Hepatic stellate cell (primary cell): ENCODE data around the gene CCBE1.
"Not testable (repeated sequence)": the region's sequence is repeated elsewhere in the genome, so short reads cannot be mapped to it uniquely, and the experiment has no call there.

Source experiments
- DNase-seq: peaks from one replicate; pipeline ENCODE4 v3.0.0; 2011; ENCODE audit warnings: low spot score

CCBE1 gene

DNA sequence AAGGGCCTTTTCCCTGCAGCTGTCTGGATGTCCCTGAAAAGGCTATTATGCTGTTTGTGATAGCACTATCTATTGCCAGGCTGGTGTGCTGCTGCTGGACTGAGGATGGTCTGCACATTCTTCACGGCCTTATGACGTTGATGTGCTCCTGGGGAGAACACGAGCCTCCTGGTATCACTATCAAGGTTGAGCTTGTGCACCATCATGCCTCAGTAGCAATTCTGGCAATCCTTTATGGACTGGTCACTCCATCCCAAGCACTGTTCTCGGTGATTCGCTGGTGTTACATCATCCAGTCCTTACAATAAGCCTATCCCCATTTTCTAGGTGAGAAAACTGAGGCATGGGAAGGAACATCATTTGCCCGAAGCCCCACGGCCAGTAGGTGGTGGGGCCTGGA lies 18.2 kb upstream of the CCBE1 start:
- DNase-seq = no peak

- not testable (repeated sequence) for DNase-seq
Measured at GRCh38 chr18:59714096-59714495, 16.9 kb upstream of the CCBE1 start.

- no peak for DNase-seq
Measured at GRCh38 chr18:59712311-59712710, 15.1 kb upstream of the CCBE1 start.

DNA sequence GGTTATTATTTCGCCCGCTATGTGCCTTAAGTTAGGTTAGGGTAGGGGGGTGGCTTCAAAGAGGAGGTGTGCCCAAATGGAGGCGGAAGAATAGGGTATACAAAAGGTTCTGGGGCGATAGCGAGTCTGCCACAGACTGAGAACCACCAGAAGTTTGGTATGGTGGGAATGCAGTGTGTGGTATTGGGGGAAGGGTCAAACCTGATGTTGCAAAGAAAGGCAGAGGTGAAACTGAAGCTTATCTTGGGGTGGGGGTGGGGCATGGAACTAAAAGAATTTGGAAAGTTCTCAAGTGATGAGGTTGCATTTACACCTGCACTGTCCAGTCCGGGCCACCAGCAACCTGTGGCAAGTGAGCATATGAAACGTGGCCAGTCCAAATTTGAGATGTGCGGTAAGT lies 11.8 kb upstream of the CCBE1 start:
- DNase-seq = no peak

DNA sequence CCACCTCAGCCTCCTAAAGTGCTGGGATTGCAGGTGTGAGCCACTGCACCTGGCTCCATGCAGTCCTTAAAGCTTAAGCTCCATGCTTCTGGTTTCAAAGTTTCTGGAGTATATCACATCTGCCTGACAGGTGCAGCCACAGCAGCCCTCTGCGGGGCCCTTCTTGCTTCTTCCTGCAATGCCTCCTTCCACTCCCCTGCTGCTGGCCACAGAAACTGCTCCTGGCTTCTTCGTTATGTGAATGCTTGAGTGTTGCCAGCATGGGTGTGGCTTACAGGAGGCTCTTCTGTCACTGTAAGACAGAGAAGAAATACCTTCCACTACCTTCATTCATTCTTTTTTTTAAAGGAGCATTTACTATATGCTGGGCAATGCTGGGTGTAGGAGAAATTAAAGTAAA lies 10.1 kb upstream of the CCBE1 start:
- DNase-seq = no peak

GRCh38 chr18:59706499-59706898 lies 9.3 kb upstream of the CCBE1 start:
- no peak for DNase-seq

- DNase-seq = no peak
Measured at GRCh38 chr18:59705145-59705544, 7.9 kb upstream of the CCBE1 start.

- no peak for DNase-seq
Measured at GRCh38 chr18:59704146-59704545, 6.9 kb upstream of the CCBE1 start.

DNA sequence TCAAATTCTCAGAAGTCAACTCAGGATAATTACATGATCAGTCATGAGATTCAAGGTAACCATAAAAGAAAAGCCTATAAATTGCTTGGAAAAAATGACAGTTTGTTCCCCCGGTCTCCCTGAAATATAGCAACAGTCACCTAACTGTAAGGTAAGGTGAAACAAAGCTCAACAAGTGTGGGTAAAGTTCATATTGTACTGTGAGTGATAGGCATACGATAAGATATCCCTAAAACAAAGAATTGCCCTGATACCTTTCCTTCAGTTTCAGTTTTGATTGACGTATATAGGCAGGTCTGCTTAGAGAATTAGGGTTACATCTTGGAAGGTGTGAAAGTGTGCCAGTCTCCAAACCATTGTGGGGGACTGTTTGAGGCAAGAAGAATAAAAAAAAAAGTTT lies 4.0 kb upstream of the CCBE1 start:
- no peak for DNase-seq

DNA sequence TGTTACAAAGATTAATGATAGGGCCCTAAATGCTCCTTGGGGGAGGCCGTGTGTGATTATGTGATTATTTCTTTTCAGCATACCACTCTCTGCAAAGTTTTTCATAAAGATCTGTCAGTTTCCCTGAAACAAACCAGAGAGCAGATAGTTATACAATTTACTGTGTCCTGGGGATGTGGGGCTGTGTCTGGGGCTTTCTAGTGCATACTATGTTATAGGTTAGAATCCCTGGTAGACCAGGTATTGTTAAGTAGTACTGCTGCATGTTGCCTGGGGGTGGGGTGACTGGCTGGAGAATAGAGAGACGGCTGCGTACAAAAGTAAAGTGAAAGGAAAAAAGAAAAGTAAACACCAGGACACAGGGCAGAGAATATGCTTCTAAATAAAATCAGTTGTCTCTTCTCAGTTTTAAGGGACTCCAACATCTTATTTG lies 3.3 kb upstream of the CCBE1 start:
- no peak for DNase-seq

DNA sequence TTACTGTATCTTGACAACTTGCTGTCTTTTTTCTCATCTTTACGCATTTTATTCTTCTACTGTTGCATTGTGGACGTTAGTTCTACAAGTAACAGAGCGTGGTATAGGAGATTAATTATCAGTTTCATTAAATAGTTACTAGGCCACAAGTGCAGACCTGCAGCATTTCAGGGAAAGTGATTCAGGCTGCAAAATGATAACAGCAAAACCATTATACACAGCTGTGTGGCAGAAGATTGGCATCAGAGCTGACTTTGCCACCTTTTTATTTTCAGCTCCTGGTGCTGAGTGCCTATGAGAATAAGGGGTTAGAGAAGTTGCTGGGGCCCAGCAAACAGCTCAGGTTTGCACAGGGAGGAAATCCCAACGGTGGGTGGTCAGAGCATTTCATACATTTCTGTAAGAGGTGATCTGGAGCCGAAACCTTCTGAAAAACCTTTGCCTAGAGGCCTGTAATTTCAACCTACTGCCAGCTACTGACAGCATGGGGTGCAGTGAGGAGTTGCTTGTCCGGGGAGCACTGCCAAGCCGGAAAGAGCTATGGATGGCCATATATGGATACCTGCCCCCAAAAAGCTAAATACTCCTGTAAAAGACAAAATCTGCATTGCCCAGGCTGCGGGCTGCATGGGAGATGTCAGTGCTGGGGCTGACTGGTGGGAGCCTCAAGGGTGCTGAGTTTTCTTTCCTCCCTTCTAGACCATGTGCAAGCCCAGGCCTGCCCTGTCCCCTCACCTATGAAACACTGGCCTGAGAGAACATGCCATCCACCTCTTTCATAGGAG lies 2.7 kb upstream of the CCBE1 start:
- DNase-seq = no peak

DNA sequence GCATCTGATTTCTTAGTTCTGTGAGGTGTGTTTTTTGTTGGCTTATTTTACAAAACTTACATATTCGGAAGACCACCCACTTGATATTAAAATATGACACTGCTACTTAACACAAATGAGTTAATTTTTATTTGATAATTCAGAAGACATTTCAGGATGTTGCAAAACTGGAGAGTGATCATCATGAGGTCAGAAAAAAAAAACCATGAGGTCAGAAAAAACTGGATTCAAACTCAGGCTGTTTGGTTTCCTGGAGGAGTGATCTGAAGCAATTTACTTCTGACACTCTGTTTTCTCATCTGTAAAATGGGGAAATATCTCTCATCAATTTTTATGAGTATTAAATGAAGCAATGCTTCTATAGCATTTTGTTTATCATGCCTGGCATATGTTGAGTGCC lies 1.8 kb upstream of the CCBE1 start:
- no peak for DNase-seq

DNA sequence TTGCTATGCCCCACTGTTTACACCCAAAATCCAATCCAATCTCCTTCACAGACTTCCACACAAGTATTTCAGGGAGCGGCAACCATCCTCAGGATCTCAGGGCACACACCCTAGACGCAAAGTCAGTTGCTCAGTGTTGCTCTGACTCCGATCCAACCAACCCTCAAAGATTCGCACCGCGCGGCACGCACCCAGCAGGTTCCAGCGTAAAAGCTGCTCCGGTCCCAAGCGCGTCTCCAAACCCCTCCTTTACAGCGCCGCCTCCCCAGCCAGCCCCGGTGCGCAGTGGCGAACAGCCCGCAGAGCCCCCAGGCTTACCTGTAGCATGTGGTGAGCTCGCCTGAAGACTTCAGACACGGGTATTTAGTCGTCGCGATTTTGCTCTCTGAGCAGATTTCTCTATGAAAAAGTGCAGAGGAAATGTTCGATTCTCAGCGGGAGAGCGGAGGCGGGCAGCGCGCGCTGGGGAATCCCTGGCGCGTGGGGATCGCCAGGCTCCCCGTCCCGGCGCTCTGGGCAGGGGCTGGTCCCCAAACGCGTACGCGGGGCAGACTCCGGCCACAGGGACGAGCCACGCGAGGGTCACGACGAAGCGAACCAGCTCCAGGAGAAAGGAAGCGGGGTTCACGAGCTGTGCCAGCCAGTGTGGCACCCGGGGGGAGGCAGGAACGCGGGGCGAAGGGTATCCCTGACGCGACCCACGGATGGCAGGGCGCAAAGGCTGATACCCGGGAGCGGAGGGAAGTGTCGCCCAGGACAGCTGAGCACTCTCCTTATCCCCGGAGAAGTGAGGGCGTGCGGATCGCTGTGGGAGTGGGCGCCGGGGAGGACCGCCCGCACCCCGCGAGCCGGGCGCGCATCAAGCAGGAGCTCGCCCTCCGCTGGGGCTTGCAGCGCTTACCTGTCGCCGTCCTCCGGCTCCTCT lies 650 bp downstream of the CCBE1 start:
- DNase-seq = no peak

DNA sequence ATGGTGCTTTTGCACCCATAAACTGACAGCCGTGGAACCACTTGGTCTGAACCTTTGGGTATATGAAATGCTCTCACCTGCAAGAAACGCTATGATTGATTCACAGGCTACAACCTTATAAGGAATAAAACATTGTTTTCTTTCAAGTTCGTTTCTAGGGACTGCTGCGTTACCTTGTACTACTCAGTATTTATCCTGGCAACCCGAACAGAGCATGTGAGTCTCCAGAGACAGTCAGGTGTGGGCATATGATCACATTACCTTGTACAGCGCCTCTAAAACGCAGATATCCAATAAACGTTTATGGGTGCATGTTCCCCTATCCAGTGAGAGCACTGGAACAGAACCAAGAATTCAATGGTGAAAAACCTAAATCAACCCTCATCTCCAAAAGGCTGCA lies 1.7 kb downstream of the CCBE1 start:
- DNase-seq = no peak

DNA sequence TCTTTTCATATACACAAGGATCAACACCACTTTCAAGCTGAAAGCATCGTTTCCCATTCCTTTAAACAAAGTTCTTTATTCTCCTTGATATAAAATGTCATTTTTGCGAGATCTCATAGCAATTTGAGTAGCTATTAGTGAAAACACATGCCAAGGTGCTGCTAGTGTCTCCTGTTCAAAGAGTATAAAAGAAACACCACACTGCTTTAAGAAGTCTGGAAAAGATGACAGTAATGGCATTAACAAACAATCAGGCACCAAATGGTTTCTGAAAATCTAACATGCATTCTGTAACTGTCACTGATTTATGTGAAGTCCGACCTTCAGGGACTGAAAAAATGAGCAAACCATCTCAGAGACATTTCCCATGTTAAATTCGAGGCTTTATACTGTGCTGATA lies 2.4 kb downstream of the CCBE1 start:
- no peak for DNase-seq

DNA sequence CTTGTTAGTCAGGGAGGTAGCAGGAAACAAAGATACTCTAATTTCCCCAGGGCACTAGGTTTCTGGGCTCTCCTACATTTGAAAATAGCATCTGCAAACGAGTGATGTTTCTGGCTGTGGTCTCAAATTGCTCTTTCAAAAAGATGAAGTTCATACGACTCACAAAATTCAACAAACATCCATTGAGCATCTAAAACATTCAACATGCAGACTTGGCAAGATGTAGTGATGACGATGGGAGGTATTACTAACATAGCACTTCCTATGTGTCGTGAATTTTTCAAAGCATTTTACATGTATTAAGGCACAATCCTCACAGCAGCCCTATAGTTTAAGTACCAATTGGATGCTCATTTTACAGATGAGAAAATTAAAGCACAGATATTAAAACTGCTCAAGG lies 5.2 kb downstream of the CCBE1 start:
- DNase-seq = no peak

DNA sequence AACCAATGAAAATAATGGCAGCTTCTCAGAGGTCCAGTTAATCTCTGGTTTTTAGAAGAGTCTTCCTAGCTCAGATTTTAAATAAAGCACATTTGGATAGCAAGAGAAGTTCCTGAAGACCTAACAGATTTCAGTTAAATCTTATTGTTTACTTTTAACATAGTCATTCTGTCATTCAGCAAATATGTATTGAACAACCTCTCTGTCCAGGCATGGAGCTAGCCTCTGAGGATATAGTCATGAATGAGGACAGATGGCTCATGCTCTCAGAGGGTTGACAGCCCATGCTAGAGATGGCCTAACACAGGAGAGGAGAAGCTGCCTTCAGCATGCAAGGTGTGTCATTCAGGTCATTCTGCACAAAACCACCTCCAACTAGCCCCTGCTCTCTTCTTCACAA lies 6.2 kb downstream of the CCBE1 start:
- DNase-seq = peak; percentile 58

DNA sequence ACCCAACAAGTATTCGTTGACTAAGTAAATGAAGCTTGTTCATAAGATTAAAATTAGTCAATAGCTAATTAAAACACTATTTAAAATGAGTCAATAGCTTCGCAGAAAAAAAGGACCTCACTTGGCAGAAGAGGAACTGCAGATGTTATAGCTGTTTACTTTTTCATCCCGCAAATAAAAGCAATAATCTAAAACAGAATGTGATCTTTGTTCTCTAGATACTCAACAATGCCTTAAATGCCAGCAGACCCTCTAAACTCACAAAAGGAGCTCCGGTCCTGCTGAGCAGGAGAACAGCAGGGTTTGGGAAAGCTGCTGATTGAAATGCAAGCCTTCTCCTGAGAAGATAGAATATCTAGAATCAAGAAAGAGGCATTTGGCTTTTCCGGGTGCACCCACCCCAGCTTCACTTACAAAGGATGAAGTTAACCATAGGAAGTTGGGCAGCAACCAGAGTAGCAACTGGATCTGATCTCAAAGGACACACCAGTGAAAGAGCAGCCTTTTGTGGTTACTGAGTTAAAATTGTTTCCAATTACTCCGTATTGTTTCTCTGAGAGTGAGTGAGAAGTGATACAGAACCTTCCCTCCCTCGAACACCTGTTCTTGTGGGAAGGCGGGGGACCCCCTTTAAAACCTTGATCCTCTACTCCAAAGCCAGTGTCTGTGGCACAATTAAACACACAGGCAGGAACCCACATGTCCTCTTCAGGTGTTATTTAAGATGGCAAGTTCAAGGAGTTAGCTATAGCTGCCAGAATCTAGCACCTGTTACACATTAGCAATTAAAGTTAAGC lies 6.8 kb downstream of the CCBE1 start:
- no peak for DNase-seq

- no peak for DNase-seq
Measured at GRCh38 chr18:59689756-59690155, 7.5 kb downstream of the CCBE1 start.

- no peak for DNase-seq
Measured at GRCh38 chr18:59686260-59686659, 11.0 kb downstream of the CCBE1 start.

DNA sequence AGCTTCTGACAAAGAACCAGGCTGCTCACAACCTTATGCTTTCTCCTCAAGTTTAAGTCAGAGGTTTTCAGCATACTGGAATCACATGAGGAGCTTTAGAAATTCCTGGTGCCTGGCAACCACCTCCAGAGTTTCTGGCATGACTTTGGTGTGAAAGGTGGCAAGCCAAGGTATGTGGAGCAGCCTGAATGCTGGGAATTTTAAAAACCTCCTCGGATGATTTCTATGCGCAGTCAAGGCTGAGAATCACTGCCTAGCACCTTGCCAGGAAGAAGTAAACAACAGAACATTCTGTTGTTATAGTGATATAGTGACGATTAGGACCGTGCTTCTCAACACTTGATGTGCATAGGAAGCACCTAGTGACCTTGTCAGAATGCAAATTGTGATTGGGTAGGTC lies 11.7 kb downstream of the CCBE1 start:
- no peak for DNase-seq

GRCh38 chr18:59684777-59685176 lies 12.4 kb downstream of the CCBE1 start:
- DNase-seq = no peak
